ENCODE data around the gene CGREF1. TPM values are rescaled to one million over a fixed set of nuclear protein-coding genes. Genes with fewer than 3 reads are reported as not detected.
A peak's percentile ranks its signal among the peaks of the same experiment; 100 is the strongest.
"Not testable (repeated sequence)": the region's sequence is repeated elsewhere in the genome, so short reads cannot be mapped to it uniquely, and the experiment has no call there.

Gene CGREF1
- total RNA-seq, 1 donor from 2014 or later, result 15.1 TPM

GRCh38 chr2:27083410-27084296 lies 35.3 kb downstream of the CGREF1 start:
- H3K9me3 Mint-ChIP-seq, result no peaks in the 10 kb centered on the region
- peaks cover 37% of the 10 kb centered on the region for H3K4me1 Mint-ChIP-seq
- H3K27ac Mint-ChIP-seq, result no peak overlapping the region
- H3K27me3 Mint-ChIP-seq, result no peaks in the 10 kb centered on the region
- intact Hi-C loops (cut with micrococcal nuclease), result no loop called here
- H3K4me3 Mint-ChIP-seq, result no peak overlapping the region
- DNase-seq, result peak; percentile 57
- no peaks in the 10 kb centered on the region for H3K36me3 Mint-ChIP-seq (ENCODE audit: low read depth)

- no peak for DNase-seq
- H3K27ac Mint-ChIP-seq, result no peak overlapping the region
- no peak overlapping the region for H3K4me3 Mint-ChIP-seq
- H3K9me3 Mint-ChIP-seq, result no peaks in the 10 kb centered on the region
- intact Hi-C loops (cut with micrococcal nuclease), result no loop called here
- H3K4me1 Mint-ChIP-seq, result peaks cover 36% of the 10 kb centered on the region
- no peaks in the 10 kb centered on the region for H3K36me3 Mint-ChIP-seq (ENCODE audit: low read depth)
- H3K27me3 Mint-ChIP-seq, result no peaks in the 10 kb centered on the region
Observed at GRCh38 chr2:27082773-27083409, 36.0 kb downstream of the CGREF1 start.

- Mint-ChIP-seq H3K4me3 (peak overlapping the region; percentile 82), H3K27me3 (no peaks in the 10 kb centered on the region), H3K27ac (peak overlapping the region; percentile 98), H3K36me3 (ENCODE audit: low read depth) (no peaks in the 10 kb centered on the region), H3K9me3 (no peaks in the 10 kb centered on the region), H3K4me1 (peaks cover 32% of the 10 kb centered on the region)
- DNase-seq, result peak; percentile 60
- intact Hi-C loops (cut with micrococcal nuclease), result loop anchor here (1.0 kb wide), 2 partner anchors 11 to 32 kb away; partner anchors contain the start of gene OST4
Observed at GRCh38 chr2:27081984-27082772, 36.8 kb downstream of the CGREF1 start.

GRCh38 chr2:27080603-27080936 lies 38.4 kb downstream of the CGREF1 start:
- no peaks in the 10 kb centered on the region for H3K9me3 Mint-ChIP-seq
- no peaks in the 10 kb centered on the region for H3K27me3 Mint-ChIP-seq
- H3K36me3 Mint-ChIP-seq (ENCODE audit: low read depth), result no peaks in the 10 kb centered on the region
- H3K4me3 Mint-ChIP-seq, result peak overlapping the region; percentile 82
- intact Hi-C loops (cut with micrococcal nuclease), result no loop called here
- peaks cover 35% of the 10 kb centered on the region for H3K4me1 Mint-ChIP-seq
- peak overlapping the region; percentile 98 for H3K27ac Mint-ChIP-seq
- no peak for DNase-seq

GRCh38 chr2:27080140-27080469 lies 38.8 kb downstream of the CGREF1 start:
- no peak for DNase-seq
- H3K4me3 Mint-ChIP-seq, result peak overlapping the region; percentile 68
- intact Hi-C loops (cut with micrococcal nuclease), result no loop called here
- peaks cover 35% of the 10 kb centered on the region for H3K4me1 Mint-ChIP-seq
- no peaks in the 10 kb centered on the region for H3K27me3 Mint-ChIP-seq
- no peaks in the 10 kb centered on the region for H3K9me3 Mint-ChIP-seq
- H3K27ac Mint-ChIP-seq, result peak overlapping the region; percentile 80
- H3K36me3 Mint-ChIP-seq (ENCODE audit: low read depth), result no peaks in the 10 kb centered on the region

- peak; percentile 60 for DNase-seq
- H3K36me3 Mint-ChIP-seq (ENCODE audit: low read depth), result no peaks in the 10 kb centered on the region
- intact Hi-C loops (cut with micrococcal nuclease), result no loop called here
- peak overlapping the region; percentile 80 for H3K27ac Mint-ChIP-seq
- H3K4me1 Mint-ChIP-seq, result peaks cover 39% of the 10 kb centered on the region
- no peaks in the 10 kb centered on the region for H3K27me3 Mint-ChIP-seq
- no peaks in the 10 kb centered on the region for H3K9me3 Mint-ChIP-seq
- no peak overlapping the region for H3K4me3 Mint-ChIP-seq
Observed at GRCh38 chr2:27079233-27080139, 39.4 kb downstream of the CGREF1 start.

- Mint-ChIP-seq H3K4me1 (peaks cover 45% of the 10 kb centered on the region), H3K27me3 (no peaks in the 10 kb centered on the region), H3K9me3 (no peaks in the 10 kb centered on the region), H3K27ac (peak within 1 kb of the TSS; percentile 39), H3K4me3 (no peak within 1 kb of the TSS), H3K36me3 (ENCODE audit: low read depth) (no peaks in the 10 kb centered on the region)
- intact Hi-C loops (cut with micrococcal nuclease), result no loop called here
- no peak for DNase-seq
Observed at GRCh38 chr2:27078267-27079194, 40.4 kb downstream of the CGREF1 start, which contains the start of gene EMILIN1. TSS of gene EMILIN1 (plus strand) at chr2:27078615. CDS start at chr2:27079066, 451 bp downstream.

GRCh38 chr2:27077231-27077630 lies 41.7 kb downstream of the CGREF1 start:
- H3K27ac Mint-ChIP-seq, result peak overlapping the region; percentile 21

GRCh38 chr2:27076323-27076722 lies 42.6 kb downstream of the CGREF1 start:
- H3K9me3 Mint-ChIP-seq, result no peaks in the 10 kb centered on the region
- peak overlapping the region; percentile 13 for H3K4me3 Mint-ChIP-seq
- H3K36me3 Mint-ChIP-seq (ENCODE audit: low read depth), result no peaks in the 10 kb centered on the region
- intact Hi-C loops (cut with micrococcal nuclease), result no loop called here
- no peaks in the 10 kb centered on the region for H3K27me3 Mint-ChIP-seq
- H3K4me1 Mint-ChIP-seq, result peaks cover 52% of the 10 kb centered on the region
- H3K27ac Mint-ChIP-seq, result peak overlapping the region; percentile 64
- no peak for DNase-seq

More at GRCh38 chr2:27077231-27077630, 41.7 kb downstream of the CGREF1 start:
- Mint-ChIP-seq H3K4me3 (no peak overlapping the region), H3K27me3 (no peaks in the 10 kb centered on the region), H3K36me3 (ENCODE audit: low read depth) (no peaks in the 10 kb centered on the region), H3K4me1 (peaks cover 54% of the 10 kb centered on the region), H3K9me3 (no peaks in the 10 kb centered on the region)
- intact Hi-C loops (cut with micrococcal nuclease), result no loop called here
- DNase-seq, result no peak

GRCh38 chr2:27075566-27075871 lies 43.4 kb downstream of the CGREF1 start:
- Mint-ChIP-seq H3K4me3 (peak overlapping the region; percentile 58), H3K4me1 (peaks cover 49% of the 10 kb centered on the region), H3K27ac (peak overlapping the region; percentile 84)
- H3K9me3 Mint-ChIP-seq; H3K27me3 Mint-ChIP-seq; intact Hi-C loops (cut with micrococcal nuclease); H3K36me3 Mint-ChIP-seq (ENCODE audit: low read depth); DNase-seq: not testable (repeated sequence)

- peaks cover 49% of the 10 kb centered on the region for H3K4me1 Mint-ChIP-seq
- peak overlapping the region; percentile 84 for H3K27ac Mint-ChIP-seq
- DNase-seq, result peak; percentile 82
- intact Hi-C loops (cut with micrococcal nuclease), result loop anchor here (5.0 kb wide), 1 partner anchor 282 kb away; the partner anchor contains the start of gene GTF3C2
- no peaks in the 10 kb centered on the region for H3K9me3 Mint-ChIP-seq
- H3K36me3 Mint-ChIP-seq (ENCODE audit: low read depth), result peaks cover 10% of the 10 kb centered on the region
- H3K27me3 Mint-ChIP-seq, result no peaks in the 10 kb centered on the region
- peak overlapping the region; percentile 58 for H3K4me3 Mint-ChIP-seq
Observed at GRCh38 chr2:27074738-27075565, 44.0 kb downstream of the CGREF1 start.

- intact Hi-C loops (cut with micrococcal nuclease), result loop anchor here (5.0 kb wide), 1 partner anchor 284 kb away; the partner anchor contains the start of gene GTF3C2
- Mint-ChIP-seq H3K4me3 (no peak overlapping the region), H3K9me3 (no peaks in the 10 kb centered on the region), H3K36me3 (ENCODE audit: low read depth) (peaks cover 21% of the 10 kb centered on the region), H3K27me3 (no peaks in the 10 kb centered on the region), H3K4me1 (peaks cover 58% of the 10 kb centered on the region), H3K27ac (peak overlapping the region; percentile 59)
- DNase-seq, result no peak
Observed at GRCh38 chr2:27073782-27074181, 45.1 kb downstream of the CGREF1 start.
